Smooth muscle cell (in vitro differentiated cells): Measurements from ENCODE around the gene DNAJB6. TPM values are rescaled to one million over a fixed set of nuclear protein-coding genes. Genes with fewer than 3 reads are reported as not detected.
A peak's percentile ranks its signal among the peaks of the same experiment; 100 is the strongest.

Experiments used
- DNase-seq: peaks from one replicate; lab custom pipeline; 2025; ENCODE audit not compliant: unreplicated experiment; lab: John Stamatoyannopoulos, UW
- H2AFZ ChIP-seq: fragments of 200-600 bp; sonication (generic); 2 replicates; pipeline ENCODE4 v1.6.0; 2016; ENCODE audit warnings: antibody characterized with exemption, low read depth, mild to moderate bottlenecking
- H3F3A ChIP-seq: fragments of 200-600 bp; sonication (generic); 2 replicates; pipeline ENCODE4 v1.6.0; 2017; ENCODE audit warnings: antibody characterized with exemption, low read depth
- H3K27ac ChIP-seq: fragments of 200-600 bp; sonication (generic); 2 replicates; pipeline ENCODE4 v1.5.1; 2016; ENCODE audit warnings: low read depth, mild to moderate bottlenecking
- H3K27me3 ChIP-seq: fragments of 200-600 bp; sonication (generic); 2 replicates; pipeline ENCODE4 v1.6.1; 2016; ENCODE audit warnings: low read depth, mild to moderate bottlenecking
- H3K36me3 ChIP-seq: fragments of 200-600 bp; sonication (generic); 2 replicates; pipeline ENCODE4 v1.5.1; 2016; ENCODE audit warnings: low read depth
- H3K4me1 ChIP-seq: fragments of 200-600 bp; sonication (generic); 2 replicates; pipeline ENCODE4 v1.5.1; 2016; ENCODE audit warnings: low read depth
- H3K4me2 ChIP-seq: fragments of 200-600 bp; sonication (generic); 2 replicates; pipeline ENCODE4 v1.6.0; 2016; ENCODE audit warnings: mild to moderate bottlenecking
- H3K4me3 ChIP-seq: fragments of 200-600 bp; sonication (generic); 2 replicates; pipeline ENCODE4 v1.5.1; 2016; ENCODE audit warnings: mild to moderate bottlenecking
- H3K79me2 ChIP-seq: fragments of 200-600 bp; sonication (generic); 2 replicates; pipeline ENCODE4 v1.6.0; 2016; ENCODE audit warnings: low read depth, mild to moderate bottlenecking
- H3K9ac ChIP-seq: fragments of 200-600 bp; sonication (generic); 2 replicates; pipeline ENCODE4 v1.6.0; 2016; ENCODE audit warnings: low read depth
- H3K9me3 ChIP-seq: fragments of 200-600 bp; sonication (generic); replicated peaks from 2 replicates; pipeline ENCODE4 v1.5.1; 2016; ENCODE audit warnings: low read depth
- H4K20me1 ChIP-seq: fragments of 200-600 bp; sonication (generic); 2 replicates; pipeline ENCODE4 v1.6.0; 2016; ENCODE audit warnings: low read depth
- CTCF ChIP-seq: fragments of 200-600 bp; sonication (generic); IDR thresholded peaks from 2 replicates; pipeline ENCODE4 v1.5.1; 2017; ENCODE audit warnings: borderline replicate concordance, mild to moderate bottlenecking, antibody characterized with exemption; ENCODE audit not compliant: insufficient read depth, poor library complexity, severe bottlenecking
- WGBS: methylation state at CpG from one replicate; pipeline ENCODE4 v1.1.7; 2016; ENCODE audit warnings: low lambda C conversion rate; 5-methylcytosine and 5-hydroxymethylcytosine counted together
- polyA plus RNA-seq: library from polyadenylated mRNA; unstranded; fragments of >200 nt; fragmentation: Nextera tagmentation; extraction: Ambion mirVana; gene quantifications from 2 replicates; pipeline ENCODE4 v1.2.1, GENCODE V29; 2016
- total RNA-seq: library from RNA; depleted of rRNA; stranded (reverse); fragments of >200 nt; gene quantifications from 2 replicates; pipeline ENCODE4 v1.2.3, GENCODE V29; 2014

DNAJB6 gene
- total and polyA plus RNA-seq, 2 experiments from 2014 or later, result 103 to 104 TPM

GRCh38 chr7:157403646-157404401 lies 67.0 kb downstream of the DNAJB6 start:
- peaks cover 4% of the 10 kb centered on the region for H3K36me3 ChIP-seq
- H3K9me3 ChIP-seq, result no peaks in the 10 kb centered on the region
- H3K79me2 ChIP-seq, result peaks cover 4% of the 10 kb centered on the region
- no peaks in the 10 kb centered on the region for H3K27me3 ChIP-seq
- no peak overlapping the region for H3K27ac ChIP-seq
- no peak overlapping the region for H3K4me2 ChIP-seq
- no peak for DNase-seq
- H3K9ac ChIP-seq, result no peak overlapping the region
- H3F3A ChIP-seq, result peaks cover 3% of the 10 kb centered on the region
- H2AFZ ChIP-seq, result no peak overlapping the region
- no peak overlapping the region for H3K4me3 ChIP-seq
- H4K20me1 ChIP-seq, result peaks cover 51% of the 10 kb centered on the region
- WGBS, result 96% methylated on average over 12 of the region's 12 CpGs
- H3K4me1 ChIP-seq, result no peaks in the 10 kb centered on the region
- no peak for TF ChIP-seq CTCF

- no peak overlapping the region for H2AFZ ChIP-seq
- no peaks in the 10 kb centered on the region for H3K4me1 ChIP-seq
- H3F3A ChIP-seq, result peaks cover 5% of the 10 kb centered on the region
- no peaks in the 10 kb centered on the region for H3K9me3 ChIP-seq
- 25% methylated on average over 15 of the region's 15 CpGs for WGBS
- peaks cover 45% of the 10 kb centered on the region for H4K20me1 ChIP-seq
- peak overlapping the region; percentile 47 for H3K27ac ChIP-seq
- no peak overlapping the region for H3K9ac ChIP-seq
- H3K27me3 ChIP-seq, result no peaks in the 10 kb centered on the region
- no peak for DNase-seq
- no peak overlapping the region for H3K4me2 ChIP-seq
- H3K79me2 ChIP-seq, result peaks cover 4% of the 10 kb centered on the region
- no peak overlapping the region for H3K4me3 ChIP-seq
- peaks cover 4% of the 10 kb centered on the region for H3K36me3 ChIP-seq
- no peak for TF ChIP-seq CTCF
These were observed 68.2 kb downstream of the DNAJB6 start for GRCh38 chr7:157404845-157405481.

- H2AFZ ChIP-seq, result no peak overlapping the region
- WGBS, result 96% methylated on average over 13 of the region's 13 CpGs
- H3K27me3 ChIP-seq, result no peaks in the 10 kb centered on the region
- H3F3A ChIP-seq, result peaks cover 5% of the 10 kb centered on the region
- peaks cover 43% of the 10 kb centered on the region for H4K20me1 ChIP-seq
- peaks cover 4% of the 10 kb centered on the region for H3K36me3 ChIP-seq
- H3K4me1 ChIP-seq, result no peaks in the 10 kb centered on the region
- no peak overlapping the region for H3K9ac ChIP-seq
- TF ChIP-seq CTCF, result no peak
- no peak overlapping the region for H3K4me2 ChIP-seq
- no peak overlapping the region for H3K4me3 ChIP-seq
- peaks cover under 1% of the 10 kb centered on the region for H3K79me2 ChIP-seq
- peak overlapping the region; percentile 47 for H3K27ac ChIP-seq
- no peaks in the 10 kb centered on the region for H3K9me3 ChIP-seq
- DNase-seq, result no peak
These were observed 68.7 kb downstream of the DNAJB6 start for GRCh38 chr7:157405501-157405900.
